T-helper 1 cell treated with Interleukin-12 subunit alpha and Interleukin-12 subunit beta and Interleukin-4 antibody, amounts not matched to agents 30 μg/mL and 1 μg/mL, for 36 hours (primary cell): Measurements from ENCODE around the gene TNS1.

Source experiments
- H3K27ac Mint-ChIP-seq: one replicate; pipeline ENCODE4 v1.8.0; 2021; ENCODE audit warnings: mild to moderate bottlenecking, mixed read lengths
- H3K27me3 Mint-ChIP-seq: one replicate; pipeline ENCODE4 v1.8.0; 2021; ENCODE audit warnings: low read depth, mixed read lengths
- H3K36me3 Mint-ChIP-seq: one replicate; pipeline ENCODE4 v1.8.0; 2021; ENCODE audit warnings: low read depth, mixed read lengths
- H3K4me1 Mint-ChIP-seq: one replicate; pipeline ENCODE4 v1.8.0; 2021; ENCODE audit warnings: low read depth, mixed read lengths
- H3K4me3 Mint-ChIP-seq: one replicate; pipeline ENCODE4 v1.8.0; 2021; ENCODE audit warnings: mild to moderate bottlenecking, moderate library complexity, mixed read lengths
- H3K9me3 Mint-ChIP-seq: one replicate; pipeline ENCODE4 v1.8.0; 2021; ENCODE audit warnings: mixed read lengths

TNS1 gene

GRCh38 chr2:217977840-217978535 lies 24.8 kb downstream of the TNS1 start:
- no peak overlapping the region for H3K27ac Mint-ChIP-seq

GRCh38 chr2:217976301-217976700 lies 26.5 kb downstream of the TNS1 start:
- no peaks in the 10 kb centered on the region for H3K4me1 Mint-ChIP-seq
- peaks cover 12% of the 10 kb centered on the region for H3K27me3 Mint-ChIP-seq
- H3K4me3 Mint-ChIP-seq = no peak overlapping the region
- no peaks in the 10 kb centered on the region for H3K36me3 Mint-ChIP-seq
- H3K27ac Mint-ChIP-seq = no peak overlapping the region
- no peaks in the 10 kb centered on the region for H3K9me3 Mint-ChIP-seq

More at GRCh38 chr2:217977840-217978535, 24.8 kb downstream of the TNS1 start:
- H3K9me3 Mint-ChIP-seq = no peaks in the 10 kb centered on the region
- no peak overlapping the region for H3K4me3 Mint-ChIP-seq
- H3K27me3 Mint-ChIP-seq = peaks cover 3% of the 10 kb centered on the region
- no peaks in the 10 kb centered on the region for H3K36me3 Mint-ChIP-seq
- H3K4me1 Mint-ChIP-seq = no peaks in the 10 kb centered on the region

- Mint-ChIP-seq H3K9me3 (no peaks in the 10 kb centered on the region), H3K27ac (no peak overlapping the region), H3K36me3 (no peaks in the 10 kb centered on the region), H3K4me1 (no peaks in the 10 kb centered on the region), H3K4me3 (no peak overlapping the region), H3K27me3 (peaks cover 13% of the 10 kb centered on the region)
Observed at GRCh38 chr2:217975626-217976025, 27.2 kb downstream of the TNS1 start.

GRCh38 chr2:217974389-217975005 lies 28.3 kb downstream of the TNS1 start:
- H3K36me3 Mint-ChIP-seq = no peaks in the 10 kb centered on the region
- no peaks in the 10 kb centered on the region for H3K4me1 Mint-ChIP-seq
- no peaks in the 10 kb centered on the region for H3K9me3 Mint-ChIP-seq
- peaks cover 17% of the 10 kb centered on the region for H3K27me3 Mint-ChIP-seq
- H3K4me3 Mint-ChIP-seq = no peak overlapping the region
- H3K27ac Mint-ChIP-seq = no peak overlapping the region

GRCh38 chr2:217973008-217973787 lies 29.6 kb downstream of the TNS1 start:
- Mint-ChIP-seq H3K9me3 (no peaks in the 10 kb centered on the region), H3K4me1 (no peaks in the 10 kb centered on the region), H3K4me3 (no peak overlapping the region), H3K27ac (no peak overlapping the region), H3K27me3 (peaks cover 14% of the 10 kb centered on the region), H3K36me3 (no peaks in the 10 kb centered on the region)

- no peak overlapping the region for H3K4me3 Mint-ChIP-seq
- no peaks in the 10 kb centered on the region for H3K36me3 Mint-ChIP-seq
- no peak overlapping the region for H3K27ac Mint-ChIP-seq
- peaks cover 18% of the 10 kb centered on the region for H3K27me3 Mint-ChIP-seq
- no peaks in the 10 kb centered on the region for H3K9me3 Mint-ChIP-seq
- no peaks in the 10 kb centered on the region for H3K4me1 Mint-ChIP-seq
Observed at GRCh38 chr2:217972490-217972889, 30.3 kb downstream of the TNS1 start.

GRCh38 chr2:217972037-217972436 lies 30.8 kb downstream of the TNS1 start:
- H3K27me3 Mint-ChIP-seq = peaks cover 20% of the 10 kb centered on the region
- no peaks in the 10 kb centered on the region for H3K4me1 Mint-ChIP-seq
- no peaks in the 10 kb centered on the region for H3K36me3 Mint-ChIP-seq
- no peaks in the 10 kb centered on the region for H3K9me3 Mint-ChIP-seq
- H3K27ac Mint-ChIP-seq = no peak overlapping the region
- H3K4me3 Mint-ChIP-seq = no peak overlapping the region

GRCh38 chr2:217971166-217971565 lies 31.6 kb downstream of the TNS1 start:
- H3K4me1 Mint-ChIP-seq = no peaks in the 10 kb centered on the region
- H3K9me3 Mint-ChIP-seq = no peaks in the 10 kb centered on the region
- peaks cover 20% of the 10 kb centered on the region for H3K27me3 Mint-ChIP-seq
- H3K27ac Mint-ChIP-seq = no peak overlapping the region
- no peaks in the 10 kb centered on the region for H3K36me3 Mint-ChIP-seq
- no peak overlapping the region for H3K4me3 Mint-ChIP-seq

- H3K9me3 Mint-ChIP-seq = no peaks in the 10 kb centered on the region
- H3K27ac Mint-ChIP-seq = no peak overlapping the region
- H3K36me3 Mint-ChIP-seq = no peaks in the 10 kb centered on the region
- H3K27me3 Mint-ChIP-seq = peaks cover 20% of the 10 kb centered on the region
- no peak overlapping the region for H3K4me3 Mint-ChIP-seq
- no peaks in the 10 kb centered on the region for H3K4me1 Mint-ChIP-seq
Observed at GRCh38 chr2:217970206-217970605, 32.6 kb downstream of the TNS1 start.

- no peak overlapping the region for H3K4me3 Mint-ChIP-seq
- no peaks in the 10 kb centered on the region for H3K9me3 Mint-ChIP-seq
- H3K27me3 Mint-ChIP-seq = peaks cover 20% of the 10 kb centered on the region
Observed at GRCh38 chr2:217969588-217969987, 33.2 kb downstream of the TNS1 start.

GRCh38 chr2:217968023-217968422 lies 34.8 kb downstream of the TNS1 start:
- Mint-ChIP-seq H3K36me3 (no peaks in the 10 kb centered on the region), H3K4me3 (no peak overlapping the region), H3K27ac (no peak overlapping the region), H3K4me1 (no peaks in the 10 kb centered on the region), H3K27me3 (peaks cover 20% of the 10 kb centered on the region), H3K9me3 (no peaks in the 10 kb centered on the region)

More at GRCh38 chr2:217969588-217969987, 33.2 kb downstream of the TNS1 start:
- no peak overlapping the region for H3K27ac Mint-ChIP-seq
- no peaks in the 10 kb centered on the region for H3K4me1 Mint-ChIP-seq
- H3K36me3 Mint-ChIP-seq = no peaks in the 10 kb centered on the region

GRCh38 chr2:217966423-217967070 lies 36.2 kb downstream of the TNS1 start:
- Mint-ChIP-seq H3K4me3 (no peak overlapping the region), H3K27ac (no peak overlapping the region), H3K4me1 (no peaks in the 10 kb centered on the region), H3K9me3 (no peaks in the 10 kb centered on the region), H3K36me3 (no peaks in the 10 kb centered on the region), H3K27me3 (peaks cover 14% of the 10 kb centered on the region)

- no peaks in the 10 kb centered on the region for H3K9me3 Mint-ChIP-seq
- peaks cover 6% of the 10 kb centered on the region for H3K27me3 Mint-ChIP-seq
- H3K27ac Mint-ChIP-seq = no peak overlapping the region
- no peak overlapping the region for H3K4me3 Mint-ChIP-seq
- no peaks in the 10 kb centered on the region for H3K4me1 Mint-ChIP-seq
- H3K36me3 Mint-ChIP-seq = no peaks in the 10 kb centered on the region
Observed at GRCh38 chr2:217964275-217965161, 38.3 kb downstream of the TNS1 start.

- Mint-ChIP-seq H3K27ac (no peak overlapping the region), H3K4me1 (no peaks in the 10 kb centered on the region), H3K9me3 (no peaks in the 10 kb centered on the region), H3K27me3 (no peaks in the 10 kb centered on the region), H3K36me3 (no peaks in the 10 kb centered on the region), H3K4me3 (no peak overlapping the region)
Observed at GRCh38 chr2:217960351-217960750, 42.4 kb downstream of the TNS1 start.
